Inferior parietal cortex (tissue), 1 donor: ENCODE measurements around the gene DSCAM.
A peak's percentile ranks its signal among the peaks of the same experiment; 100 is the strongest.

ENCODE experiments used
- DNase-seq: peaks from one replicate; pipeline ENCODE4 v3.0.0-alpha.2; 2016; ENCODE audit errors: extremely low spot score

Gene DSCAM

GRCh38 chr21:40840401-40841125 lies 6.4 kb downstream of the DSCAM start:
- DNase-seq, result peak; percentile 11

GRCh38 chr21:40839521-40839920 lies 7.4 kb downstream of the DSCAM start:
- peak; percentile 25 for DNase-seq

DNA sequence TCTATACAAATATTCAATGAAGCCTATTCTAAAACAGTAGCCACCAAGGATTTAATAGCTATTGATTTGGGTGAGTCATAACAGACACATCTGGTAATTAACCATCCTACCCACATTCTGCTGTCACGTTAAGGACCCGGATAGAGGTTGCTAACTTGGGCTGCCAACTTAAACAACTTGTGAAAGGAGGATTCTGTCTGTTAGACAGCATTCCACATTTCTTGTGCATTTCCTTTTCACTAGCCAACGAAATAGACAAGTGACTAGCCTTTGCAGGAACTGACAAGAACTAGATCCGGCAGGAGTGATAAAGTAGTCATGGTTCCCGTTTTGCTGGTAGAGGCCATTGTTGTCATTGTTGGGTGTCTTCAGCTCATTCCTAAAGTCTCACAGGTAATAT lies 9.5 kb downstream of the DSCAM start:
- DNase-seq, result no peak

- DNase-seq, result peak; percentile 25
These were observed 11.7 kb downstream of the DSCAM start for GRCh38 chr21:40835184-40835694.

DNA sequence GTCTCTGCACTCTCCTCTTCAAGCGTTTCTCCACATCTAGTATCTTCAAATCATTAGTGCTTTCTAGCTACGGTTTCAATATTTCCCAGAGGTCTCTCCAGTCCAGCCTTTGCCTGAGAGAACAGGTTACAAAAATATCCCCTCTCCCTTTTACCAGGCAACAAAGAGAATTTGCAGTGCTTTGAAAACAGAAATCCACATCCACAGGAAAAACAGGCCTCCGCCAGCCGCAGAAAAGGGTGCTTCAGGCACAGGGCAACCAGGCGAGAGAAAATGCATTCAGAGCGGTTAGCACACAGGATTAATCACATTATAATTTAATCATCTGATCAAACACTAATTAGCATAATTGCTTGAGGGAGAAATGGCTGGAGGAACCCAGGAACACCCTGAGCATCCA lies 13.8 kb downstream of the DSCAM start:
- no peak for DNase-seq

DNA sequence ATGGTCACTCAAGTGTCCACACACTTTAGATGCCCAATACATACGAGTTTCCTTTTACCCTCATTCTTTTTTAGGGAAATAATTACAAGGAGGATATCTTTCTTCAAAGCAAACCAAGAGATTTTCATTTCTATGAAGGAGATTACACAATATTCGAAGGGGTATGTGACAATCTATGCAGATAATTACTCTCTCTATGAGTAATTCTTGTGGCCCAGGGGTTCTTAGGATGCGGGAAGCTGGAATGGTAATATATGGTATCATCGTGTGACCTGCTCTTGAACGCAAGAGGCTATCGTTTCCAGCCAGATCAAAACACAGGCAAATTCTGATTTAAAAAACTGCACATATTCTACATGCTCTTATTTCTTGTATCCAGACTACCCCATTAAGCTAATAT lies 14.6 kb downstream of the DSCAM start:
- DNase-seq, result no peak

GRCh38 chr21:40830836-40831235 lies 16.1 kb downstream of the DSCAM start:
- DNase-seq, result no peak

- no peak for DNase-seq
These were observed 17.2 kb downstream of the DSCAM start for GRCh38 chr21:40829791-40830190.

GRCh38 chr21:40829308-40829707 lies 17.6 kb downstream of the DSCAM start:
- DNase-seq, result no peak

DNA sequence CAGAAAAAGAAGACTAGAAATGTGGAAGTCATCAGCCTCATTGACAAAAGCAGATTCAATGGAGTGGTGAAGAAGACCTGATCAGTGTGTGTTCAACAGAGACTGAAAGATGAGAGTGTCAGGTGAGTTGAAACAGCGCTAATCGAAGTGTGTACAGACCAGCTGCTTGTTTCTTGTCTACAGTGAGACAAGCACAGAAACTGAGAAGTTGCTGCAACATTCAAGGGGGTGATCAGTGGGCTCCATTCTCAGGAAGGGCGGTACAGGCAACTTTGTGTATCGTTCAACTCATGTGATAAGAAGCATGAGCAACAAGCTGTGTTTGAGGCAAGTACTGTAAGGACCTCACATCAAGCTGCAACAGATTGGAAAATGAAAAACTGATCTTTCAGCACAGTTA lies 19.4 kb downstream of the DSCAM start:
- DNase-seq, result no peak

DNA sequence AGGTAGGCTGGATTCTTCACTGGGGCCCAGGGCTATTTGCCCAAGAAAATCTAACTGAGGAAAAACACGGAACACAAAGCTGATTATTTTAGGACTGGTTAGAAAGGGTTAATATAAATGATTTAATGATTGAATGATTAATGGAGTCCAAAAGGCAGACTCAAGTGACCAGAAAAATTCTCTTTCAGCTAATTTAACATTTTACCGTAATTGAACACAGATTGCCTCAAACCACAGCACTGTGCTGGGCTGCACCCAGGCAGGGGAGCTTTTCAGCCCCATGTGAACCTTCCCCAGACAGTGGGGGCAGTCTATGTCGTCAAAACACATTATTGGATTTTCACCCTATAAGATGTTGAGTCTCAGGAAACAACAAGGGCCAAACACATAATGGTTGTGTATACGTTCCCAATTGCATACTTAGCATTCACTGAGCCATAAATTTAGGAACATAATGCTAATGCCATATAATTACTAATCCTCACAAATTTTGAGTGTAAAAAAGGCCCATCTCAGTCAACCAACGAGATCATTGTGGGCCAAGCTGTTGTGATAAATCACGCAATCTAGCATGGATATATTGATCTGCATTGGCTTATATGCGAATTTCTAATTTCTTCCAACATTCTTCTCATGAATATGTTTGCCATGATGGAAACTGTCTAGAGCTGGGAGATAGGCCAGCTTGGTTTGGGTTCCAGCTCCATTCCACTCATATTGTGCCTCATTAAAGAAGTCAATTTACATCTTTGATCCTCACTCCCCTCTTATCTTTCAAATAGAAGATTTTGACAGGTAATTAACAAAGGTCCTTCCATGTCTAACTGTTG lies 27.7 kb downstream of the DSCAM start:
- no peak for DNase-seq

DNA sequence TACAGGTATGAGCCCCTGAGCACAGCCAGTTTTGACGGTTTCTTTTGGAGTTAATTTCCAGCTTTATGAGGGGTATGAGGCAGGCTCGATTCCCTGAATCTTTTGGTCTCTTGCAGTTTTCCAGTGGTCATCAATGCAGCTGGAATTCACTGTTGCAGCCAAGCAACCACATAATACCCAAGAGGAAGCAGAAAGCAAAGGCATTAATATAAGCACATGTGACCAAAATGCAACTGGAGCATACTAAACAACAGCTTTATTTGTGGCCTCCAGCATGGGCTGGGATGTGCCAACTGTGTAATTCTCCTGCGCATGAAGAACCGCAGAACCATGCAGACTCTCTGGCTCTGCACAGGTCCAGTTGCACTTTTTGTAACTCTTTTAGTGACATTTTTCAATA lies 33.0 kb downstream of the DSCAM start:
- DNase-seq, result no peak

DNA sequence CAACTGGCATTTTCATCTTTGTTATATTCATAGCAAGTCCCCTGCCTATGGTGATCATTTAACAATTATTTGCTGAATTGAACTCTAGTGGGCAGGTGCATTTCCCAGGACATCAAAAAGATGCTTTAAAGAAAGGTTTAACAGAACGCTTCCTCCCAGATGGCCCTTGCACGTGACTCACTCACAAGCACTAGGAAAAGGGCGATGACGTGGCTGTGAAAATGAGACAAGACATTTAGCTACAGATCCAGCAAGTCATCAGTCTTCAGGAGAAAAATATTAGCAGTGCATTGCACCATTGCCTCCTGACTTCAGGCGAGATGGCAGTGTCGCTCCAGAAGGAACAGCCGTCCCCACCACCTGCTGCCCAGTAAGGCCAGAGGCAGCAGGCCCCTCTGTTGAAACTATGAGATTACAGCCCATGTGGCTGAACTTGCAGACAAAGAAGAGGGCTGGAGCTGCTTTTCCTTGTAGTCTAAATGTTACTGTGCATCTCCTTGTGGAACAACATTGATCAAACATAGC lies 37.2 kb downstream of the DSCAM start:
- DNase-seq, result no peak

- no peak for DNase-seq
These were observed 43.9 kb downstream of the DSCAM start for GRCh38 chr21:40803101-40803500.

DNA sequence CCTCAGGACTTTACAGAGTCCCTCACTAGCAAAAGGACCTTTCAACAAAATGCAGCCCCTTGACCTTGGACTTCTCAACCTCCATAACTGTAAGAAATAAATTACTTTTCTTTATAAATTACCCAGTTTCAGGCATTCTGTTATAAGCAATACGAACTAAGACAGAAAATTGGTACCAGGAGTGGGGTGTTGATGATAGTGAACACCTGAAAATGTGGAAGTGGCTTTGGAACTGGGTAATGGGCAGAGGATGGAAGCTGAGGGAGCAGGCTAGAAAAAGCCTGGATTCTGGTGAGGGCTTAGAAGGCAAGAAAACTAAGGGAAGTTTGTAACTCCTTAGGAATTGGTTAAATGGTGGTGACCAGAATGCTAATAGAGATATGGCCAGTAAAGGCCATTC lies 46.8 kb downstream of the DSCAM start:
- DNase-seq, result no peak

GRCh38 chr21:40797891-40798290 lies 49.1 kb downstream of the DSCAM start:
- DNase-seq, result no peak

- DNase-seq, result no peak
These were observed 49.5 kb downstream of the DSCAM start for GRCh38 chr21:40797410-40797809.

DNA sequence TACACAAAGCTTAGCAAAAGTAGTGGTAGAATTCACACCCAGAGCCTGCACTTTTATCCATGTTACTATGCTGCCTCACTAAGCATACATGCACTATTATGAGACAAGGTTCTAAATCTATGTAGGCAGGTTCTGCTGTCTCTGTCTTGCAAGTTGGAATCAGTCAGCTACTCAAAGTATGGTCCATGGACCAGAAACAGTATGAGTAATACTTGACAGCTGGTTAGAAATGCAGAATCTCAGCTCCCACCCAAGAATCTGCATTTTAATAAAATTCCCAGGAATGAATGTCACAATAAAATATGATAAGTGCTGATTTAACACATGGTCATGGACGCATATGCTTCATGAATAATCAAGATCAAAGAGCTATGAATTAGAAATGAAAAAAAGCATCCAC lies 50.5 kb downstream of the DSCAM start:
- DNase-seq, result no peak

DNA sequence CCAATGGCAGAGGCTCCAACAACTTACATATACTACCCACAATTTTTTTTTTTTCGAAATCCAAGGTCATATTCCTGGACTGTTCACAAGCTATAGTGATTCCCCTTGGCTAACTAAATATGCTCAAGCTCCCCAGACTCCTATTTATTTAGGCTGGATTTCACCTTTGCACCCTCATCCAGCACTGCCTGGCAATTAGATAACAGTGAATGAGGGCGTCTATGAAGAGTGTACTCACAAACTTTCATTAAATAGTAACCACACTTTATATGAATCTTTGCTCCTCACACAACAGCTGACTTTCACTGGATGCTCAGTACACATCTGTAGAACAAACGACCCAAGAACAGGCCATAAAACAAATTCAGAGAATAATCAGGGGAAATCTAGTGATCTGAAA lies 51.6 kb downstream of the DSCAM start:
- no peak for DNase-seq

DNA sequence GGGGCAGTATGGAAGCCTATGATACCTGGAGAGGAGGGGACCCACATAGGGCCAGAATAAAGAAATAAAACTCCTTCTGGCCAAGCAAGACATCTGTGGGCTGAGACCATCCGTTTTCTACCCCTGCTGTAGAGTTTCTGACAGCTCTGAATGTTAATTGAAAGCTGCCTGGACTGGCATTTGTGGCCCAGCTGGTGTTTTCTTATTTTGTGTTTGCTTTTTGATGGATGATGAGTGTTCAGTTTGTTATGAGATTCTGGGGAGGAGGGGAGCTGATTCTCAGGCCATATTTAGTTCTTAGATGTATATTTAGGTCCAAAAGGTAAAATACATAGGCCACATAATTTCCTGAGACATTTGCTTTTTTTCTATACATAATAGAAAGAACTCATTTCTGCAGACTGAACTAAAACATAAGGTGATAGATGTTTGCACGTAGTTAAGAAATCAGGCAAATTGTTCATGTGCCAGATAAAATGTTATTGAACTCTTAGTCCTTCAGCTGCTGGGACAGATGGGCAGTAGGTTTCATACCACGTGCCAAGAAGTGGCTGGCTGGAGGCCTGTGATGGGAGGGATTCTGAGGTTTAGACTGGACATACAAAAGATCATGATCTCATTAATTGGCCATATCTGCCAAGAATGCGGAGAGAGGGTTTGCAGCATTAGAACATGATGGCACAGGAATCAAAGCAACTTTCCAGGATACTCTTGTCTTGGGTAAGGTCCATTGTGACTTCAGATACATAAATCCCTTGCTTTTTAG lies 54.1 kb downstream of the DSCAM start:
- DNase-seq, result no peak

- DNase-seq, result no peak
These were observed 58.3 kb downstream of the DSCAM start for GRCh38 chr21:40788635-40789034.

DNA sequence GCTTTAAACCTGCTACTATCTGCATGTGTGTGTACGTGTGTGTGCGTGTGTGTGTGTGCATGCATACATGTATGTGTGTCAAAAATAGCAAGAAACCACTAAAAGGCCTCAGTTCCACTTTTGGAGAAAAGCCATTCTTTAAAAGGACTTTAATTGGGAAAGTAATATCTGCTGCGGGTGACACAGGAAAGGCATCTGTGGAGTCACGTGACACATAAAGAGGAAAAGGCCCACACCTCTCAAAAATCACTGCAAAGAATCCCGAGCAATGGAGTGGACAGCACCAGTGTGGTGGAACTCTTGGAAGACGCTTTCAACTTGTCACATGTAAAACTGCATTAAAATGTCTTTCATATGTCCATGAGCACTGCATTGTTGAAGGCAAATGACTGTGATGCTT lies 63.6 kb downstream of the DSCAM start:
- no peak for DNase-seq
